OCI-LY7 (cell line): ENCODE results near the gene CUX1. TPM values are rescaled to one million over a fixed set of nuclear protein-coding genes. Genes with fewer than 3 reads are reported as not detected.

Experiments
- BruUV-seq: library from RNA; stranded (reverse); fragments of 400-500 nt; replicated peaks from 2 replicates; lab custom pipeline; 2021; lab: Mats Ljungman, UMichigan
- CTCF ChIA-PET: fragments of 300-600 bp; sonication (Branson Sonifier 250); formaldehyde crosslinking; loops from one replicate; lab custom pipeline; 2022; ENCODE audit warnings: antibody characterized with exemption; ENCODE audit not compliant: unreplicated experiment; lab: Charles Lee
- POLR2A ChIA-PET: fragments of 300-600 bp; sonication (Branson Sonifier 250); formaldehyde crosslinking; loops from one replicate; lab custom pipeline; 2022; ENCODE audit warnings: antibody characterized with exemption; lab: Charles Lee
- DNase-seq: peaks from one replicate; pipeline ENCODE4 v3.0.0-alpha.2; 2015; ENCODE audit warnings: low spot score
- H2AFZ ChIP-seq: fragments of 200-600 bp; sonication (generic), shearing (Covaris generic); 2 replicates; pipeline ENCODE4 v1.6.1; 2014; ENCODE audit warnings: mild to moderate bottlenecking, antibody characterized with exemption, low read length, moderate library complexity
- H3K27ac ChIP-seq: fragments of 200-600 bp; sonication (generic); 2 replicates; pipeline ENCODE4 v1.5.1; 2014; ENCODE audit warnings: mixed run types, low read depth, mild to moderate bottlenecking, moderate library complexity, low read length, inconsistent platforms; ENCODE audit not compliant: poor library complexity, severe bottlenecking
- H3K36me3 ChIP-seq: fragments of 200-600 bp; sonication (generic); 2 replicates; pipeline ENCODE4 v1.6.1; 2014; ENCODE audit warnings: mild to moderate bottlenecking, antibody characterized with exemption, low read length, moderate library complexity, mixed read lengths; ENCODE audit not compliant: insufficient read depth
- H3K4me1 ChIP-seq: fragments of 200-600 bp; sonication (generic); 2 replicates; pipeline ENCODE4 v1.5.1; 2014; ENCODE audit warnings: mild to moderate bottlenecking, low read length; ENCODE audit not compliant: insufficient read depth, poor library complexity, severe bottlenecking
- H3K4me2 ChIP-seq: fragments of 200-600 bp; sonication (generic); 2 replicates; pipeline ENCODE4 v1.6.1; 2014; ENCODE audit warnings: mild to moderate bottlenecking, low read length
- H3K4me3 ChIP-seq: fragments of 200-600 bp; sonication (generic); 2 replicates; pipeline ENCODE4 v1.5.1; 2014; ENCODE audit warnings: mild to moderate bottlenecking, low read depth, low read length; ENCODE audit not compliant: poor library complexity, severe bottlenecking
- H3K79me2 ChIP-seq: fragments of 200-600 bp; sonication (generic); 2 replicates; pipeline ENCODE4 v1.6.1; 2016; ENCODE audit warnings: low read depth, mild to moderate bottlenecking, low read length, moderate library complexity, mixed read lengths; ENCODE audit not compliant: insufficient read depth
- H3K9me2 ChIP-seq: fragments of 200-600 bp; sonication (generic); 2 replicates; pipeline ENCODE4 v1.6.1; 2016; ENCODE audit warnings: mild to moderate bottlenecking, low read length, mixed read lengths; ENCODE audit not compliant: insufficient read depth
- H3K9me3 ChIP-seq: fragments of 200-600 bp; sonication (generic); 2 replicates; pipeline ENCODE4 v1.6.1; 2014; ENCODE audit warnings: mild to moderate bottlenecking, mixed run types, low read length, mixed read lengths
- H4K20me1 ChIP-seq: fragments of 200-600 bp; sonication (generic); 2 replicates; pipeline ENCODE4 v1.6.1; 2014; ENCODE audit warnings: mild to moderate bottlenecking, antibody characterized with exemption, low read length, moderate library complexity, mixed read lengths; ENCODE audit not compliant: insufficient read depth
- CTCF ChIP-seq: fragments of 200-600 bp; sonication (generic); conservative IDR thresholded peaks from 2 replicates; pipeline ENCODE4 v1.5.1; 2014; ENCODE audit warnings: mild to moderate bottlenecking, antibody characterized with exemption, low read length, moderate library complexity, mixed read lengths
- EZH2phosphoT487 ChIP-seq: fragments of 200-600 bp; sonication (generic); IDR thresholded peaks from 2 replicates; pipeline ENCODE4 v1.6.1; 2018; ENCODE audit warnings: low read depth, borderline replicate concordance, mild to moderate bottlenecking, mixed run types, antibody characterized with exemption, low read length, moderate library complexity, mixed read lengths
- intact Hi-C: fragments of 100-400 bp; cut with micrococcal nuclease; formaldehyde crosslinking; loops from one replicate; pipeline ENCODE4 v1.10.0; 2022; ENCODE audit not compliant: unreplicated experiment
- total RNA-seq, 2 experiments: library from RNA; depleted of rRNA in 1 of 2; stranded (reverse); fragments of >200 nt in 1 of 2; shearing (Covaris generic) in 1 of 2; gene quantifications; 2 replicates each; pipeline ENCODE4 v1.2.3, GENCODE V29; 2014 to 2022

CUX1 gene
- total RNA-seq, 2 experiments from 2014 or later = 143 to 199 TPM

GRCh38 chr7:101988513-101988912 is 171.1 kb downstream of the CUX1 start:
- Histone ChIP-seq H2AFZ (no peak overlapping the region), H3K27ac (peak overlapping the region; percentile 97), H3K79me2 (peaks cover 69% of the 10 kb centered on the region), H3K9me2 (no peaks in the 10 kb centered on the region), H3K36me3 (peaks cover 30% of the 10 kb centered on the region), H3K4me3 (peak overlapping the region; percentile 24), H3K4me2 (peak overlapping the region; percentile 79), H3K9me3 (peaks cover 2% of the 10 kb centered on the region; the same call in 1 of the 2 replicates), H3K4me1 (peaks cover 96% of the 10 kb centered on the region), H4K20me1 (no peaks in the 10 kb centered on the region)
- no peak for TF ChIP-seq CTCF
- no peak for TF ChIP-seq EZH2phosphoT487
- intact Hi-C loops = loop anchor here (5.0 kb wide), 1 partner anchor 301 kb away; no protein-coding TSS in a partner anchor
- DNase-seq = no peak
- no TSS peak for BruUV-seq
- CTCF ChIA-PET = interaction anchor here (0.6 kb wide), 1 partner anchor 10 kb away, joined by 3 read pairs; no protein-coding TSS in a partner anchor
- POLR2A ChIA-PET = interaction anchor here (0.6 to 2.2 kb wide), 8 partner anchors 32 to 191 kb away, joined by 3 to 8 read pairs (median 4); no protein-coding TSS in a partner anchor

- peak overlapping the region; percentile 97 for H3K27ac ChIP-seq
- no peaks in the 10 kb centered on the region for H3K9me3 ChIP-seq
- DNase-seq = peak; percentile 87
- no peaks in the 10 kb centered on the region for H4K20me1 ChIP-seq
- peak overlapping the region; percentile 79 for H3K4me2 ChIP-seq
- BruUV-seq = no TSS peak
- no peaks in the 10 kb centered on the region for H3K9me2 ChIP-seq
- H3K36me3 ChIP-seq = peaks cover 31% of the 10 kb centered on the region; the same call in 1 of the 2 replicates
- intact Hi-C loops = loop anchor here (5.0 kb wide), 1 partner anchor 302 kb away; no protein-coding TSS in a partner anchor
- ChIA-PET CTCF (no interaction called here), POLR2A (interaction anchor here (0.7 to 3.2 kb wide), 11 partner anchors 13 to 249 kb away, joined by 3 to 15 read pairs (median 4); no protein-coding TSS in a partner anchor)
- H3K4me3 ChIP-seq = peak overlapping the region; percentile 43
- TF ChIP-seq EZH2phosphoT487 (no peak), CTCF (peak; percentile 70)
- H3K4me1 ChIP-seq = peaks cover 97% of the 10 kb centered on the region
- peaks cover 71% of the 10 kb centered on the region for H3K79me2 ChIP-seq
- H2AFZ ChIP-seq = no peak overlapping the region
These were observed 171.7 kb downstream of the CUX1 start for GRCh38 chr7:101989101-101989500.
